Activated naive CD8-positive, alpha-beta T cell (primary cell): ENCODE measurements around the gene ARNT2.
A peak's percentile ranks its signal among the peaks of the same experiment; 100 is the strongest.

Experiments used
- H3K27ac Mint-ChIP-seq: one replicate; pipeline ENCODE4 v1.8.0; 2021; ENCODE audit warnings: mixed read lengths
- H3K27me3 Mint-ChIP-seq: one replicate; pipeline ENCODE4 v1.8.0; 2021; ENCODE audit warnings: mixed read lengths
- H3K36me3 Mint-ChIP-seq: one replicate; pipeline ENCODE4 v1.8.0; 2021; ENCODE audit warnings: mixed read lengths
- H3K4me1 Mint-ChIP-seq: one replicate; pipeline ENCODE4 v1.8.0; 2021; ENCODE audit warnings: low read depth, mixed read lengths
- H3K4me3 Mint-ChIP-seq: one replicate; pipeline ENCODE4 v1.8.0; 2021; ENCODE audit warnings: mild to moderate bottlenecking, mixed read lengths
- H3K9me3 Mint-ChIP-seq: one replicate; pipeline ENCODE4 v1.8.0; 2021; ENCODE audit warnings: low read depth, mixed read lengths

The ARNT2 gene

GRCh38 chr15:80396096-80396495 is 8.1 kb upstream of the ARNT2 start:
- Mint-ChIP-seq H3K4me1 (no peaks in the 10 kb centered on the region), H3K36me3 (no peaks in the 10 kb centered on the region), H3K4me3 (no peak overlapping the region), H3K27me3 (peaks cover 22% of the 10 kb centered on the region), H3K9me3 (no peaks in the 10 kb centered on the region), H3K27ac (no peak overlapping the region)

- Mint-ChIP-seq H3K4me3 (no peak overlapping the region), H3K27me3 (peaks cover 37% of the 10 kb centered on the region), H3K4me1 (no peaks in the 10 kb centered on the region), H3K27ac (no peak overlapping the region), H3K9me3 (no peaks in the 10 kb centered on the region), H3K36me3 (no peaks in the 10 kb centered on the region)
Observed at GRCh38 chr15:80399508-80399907, 4.7 kb upstream of the ARNT2 start.

- peaks cover 6% of the 10 kb centered on the region for H3K4me1 Mint-ChIP-seq
- no peak overlapping the region for H3K4me3 Mint-ChIP-seq
- H3K27ac Mint-ChIP-seq = no peak overlapping the region
- H3K27me3 Mint-ChIP-seq = peaks cover 40% of the 10 kb centered on the region
- H3K9me3 Mint-ChIP-seq = no peaks in the 10 kb centered on the region
- H3K36me3 Mint-ChIP-seq = no peaks in the 10 kb centered on the region
Observed at GRCh38 chr15:80401456-80401855, 2.7 kb upstream of the ARNT2 start.

GRCh38 chr15:80402339-80402738 is 1.8 kb upstream of the ARNT2 start:
- Mint-ChIP-seq H3K4me1 (peaks cover 6% of the 10 kb centered on the region), H3K36me3 (no peaks in the 10 kb centered on the region), H3K27me3 (peaks cover 37% of the 10 kb centered on the region), H3K27ac (no peak overlapping the region), H3K9me3 (no peaks in the 10 kb centered on the region), H3K4me3 (no peak overlapping the region)

- peaks cover 33% of the 10 kb centered on the region for H3K27me3 Mint-ChIP-seq
- H3K4me1 Mint-ChIP-seq = peaks cover 6% of the 10 kb centered on the region
- H3K4me3 Mint-ChIP-seq = no peak overlapping the region
- no peaks in the 10 kb centered on the region for H3K9me3 Mint-ChIP-seq
- H3K27ac Mint-ChIP-seq = no peak overlapping the region
- H3K36me3 Mint-ChIP-seq = no peaks in the 10 kb centered on the region
Observed at GRCh38 chr15:80403712-80404056, 498 bp upstream of the ARNT2 start.

GRCh38 chr15:80404761-80405553 is 775 bp downstream of the ARNT2 start:
- Mint-ChIP-seq H3K4me3 (peak overlapping the region; percentile 57), H3K9me3 (no peaks in the 10 kb centered on the region), H3K36me3 (no peaks in the 10 kb centered on the region), H3K4me1 (peaks cover 6% of the 10 kb centered on the region), H3K27ac (no peak overlapping the region), H3K27me3 (peaks cover 34% of the 10 kb centered on the region)

- no peak overlapping the region for H3K27ac Mint-ChIP-seq
- no peaks in the 10 kb centered on the region for H3K9me3 Mint-ChIP-seq
- peaks cover 30% of the 10 kb centered on the region for H3K27me3 Mint-ChIP-seq
- peak overlapping the region; percentile 57 for H3K4me3 Mint-ChIP-seq
- H3K36me3 Mint-ChIP-seq = no peaks in the 10 kb centered on the region
- H3K4me1 Mint-ChIP-seq = peaks cover 6% of the 10 kb centered on the region
Observed at GRCh38 chr15:80405554-80405850, 1.3 kb downstream of the ARNT2 start.

GRCh38 chr15:80405970-80406369 is 1.8 kb downstream of the ARNT2 start:
- H3K9me3 Mint-ChIP-seq = no peaks in the 10 kb centered on the region
- H3K27ac Mint-ChIP-seq = no peak overlapping the region
- no peak overlapping the region for H3K4me3 Mint-ChIP-seq
- H3K27me3 Mint-ChIP-seq = peaks cover 33% of the 10 kb centered on the region
- peaks cover 6% of the 10 kb centered on the region for H3K4me1 Mint-ChIP-seq
- no peaks in the 10 kb centered on the region for H3K36me3 Mint-ChIP-seq

- H3K9me3 Mint-ChIP-seq = no peaks in the 10 kb centered on the region
- H3K27me3 Mint-ChIP-seq = peaks cover 12% of the 10 kb centered on the region
- H3K27ac Mint-ChIP-seq = no peak overlapping the region
- no peaks in the 10 kb centered on the region for H3K36me3 Mint-ChIP-seq
- no peaks in the 10 kb centered on the region for H3K4me1 Mint-ChIP-seq
- no peak overlapping the region for H3K4me3 Mint-ChIP-seq
Observed at GRCh38 chr15:80411788-80412288, 7.7 kb downstream of the ARNT2 start.

GRCh38 chr15:80414546-80415357 is 10.6 kb downstream of the ARNT2 start:
- Mint-ChIP-seq H3K9me3 (no peaks in the 10 kb centered on the region), H3K27me3 (peaks cover 25% of the 10 kb centered on the region), H3K36me3 (no peaks in the 10 kb centered on the region), H3K4me1 (no peaks in the 10 kb centered on the region), H3K27ac (no peak overlapping the region), H3K4me3 (no peak overlapping the region)

- Mint-ChIP-seq H3K27ac (no peak overlapping the region), H3K4me3 (no peak overlapping the region), H3K36me3 (no peaks in the 10 kb centered on the region), H3K27me3 (peaks cover 25% of the 10 kb centered on the region), H3K9me3 (no peaks in the 10 kb centered on the region), H3K4me1 (no peaks in the 10 kb centered on the region)
Observed at GRCh38 chr15:80415358-80415670, 11.1 kb downstream of the ARNT2 start.

GRCh38 chr15:80416702-80417101 is 12.5 kb downstream of the ARNT2 start:
- no peaks in the 10 kb centered on the region for H3K9me3 Mint-ChIP-seq
- no peaks in the 10 kb centered on the region for H3K36me3 Mint-ChIP-seq
- no peak overlapping the region for H3K27ac Mint-ChIP-seq
- H3K27me3 Mint-ChIP-seq = peaks cover 21% of the 10 kb centered on the region
- H3K4me1 Mint-ChIP-seq = no peaks in the 10 kb centered on the region
- H3K4me3 Mint-ChIP-seq = no peak overlapping the region

GRCh38 chr15:80418892-80419537 is 14.8 kb downstream of the ARNT2 start:
- H3K27ac Mint-ChIP-seq = no peak overlapping the region
- no peaks in the 10 kb centered on the region for H3K4me1 Mint-ChIP-seq
- H3K27me3 Mint-ChIP-seq = peaks cover 21% of the 10 kb centered on the region
- H3K9me3 Mint-ChIP-seq = no peaks in the 10 kb centered on the region
- no peak overlapping the region for H3K4me3 Mint-ChIP-seq
- H3K36me3 Mint-ChIP-seq = no peaks in the 10 kb centered on the region

GRCh38 chr15:80419546-80419945 is 15.4 kb downstream of the ARNT2 start:
- Mint-ChIP-seq H3K27me3 (peaks cover 21% of the 10 kb centered on the region), H3K4me3 (no peak overlapping the region), H3K27ac (no peak overlapping the region), H3K9me3 (no peaks in the 10 kb centered on the region), H3K4me1 (no peaks in the 10 kb centered on the region), H3K36me3 (no peaks in the 10 kb centered on the region)

GRCh38 chr15:80420658-80421057 is 16.5 kb downstream of the ARNT2 start:
- no peak overlapping the region for H3K4me3 Mint-ChIP-seq
- no peaks in the 10 kb centered on the region for H3K9me3 Mint-ChIP-seq
- H3K27me3 Mint-ChIP-seq = peaks cover 18% of the 10 kb centered on the region
- H3K36me3 Mint-ChIP-seq = no peaks in the 10 kb centered on the region
- H3K4me1 Mint-ChIP-seq = no peaks in the 10 kb centered on the region
- H3K27ac Mint-ChIP-seq = no peak overlapping the region
